ENCODE measurements around the gene BTG3. TPM values are rescaled to one million over a fixed set of nuclear protein-coding genes. Genes with fewer than 3 reads are reported as not detected.

The BTG3 gene
- polyA plus RNA-seq, 4 donors: 4.7 to 34.7 (median 10.8) TPM

DNA sequence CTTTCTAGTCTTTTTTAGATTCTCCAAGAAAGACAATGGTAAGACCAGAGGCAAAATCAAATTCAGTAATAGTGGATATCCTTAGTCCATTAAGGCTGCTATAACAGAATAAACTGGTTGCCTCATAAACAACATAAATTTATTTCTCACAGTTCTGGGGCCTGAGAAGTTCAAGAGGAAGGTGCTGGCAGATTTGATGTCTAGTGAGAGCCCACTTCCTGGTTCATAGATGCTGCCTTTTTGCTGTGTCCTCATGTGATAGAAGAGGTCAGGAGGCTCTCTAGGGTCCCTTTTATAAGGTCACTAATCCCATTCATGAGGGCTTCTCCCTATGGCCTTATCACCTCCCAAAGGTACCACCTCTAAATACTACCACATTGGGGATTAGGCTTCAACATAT, 31.5 kb upstream of the BTG3 start:
- Histone ChIP-seq H3K9me3 (ENCODE audit: control insufficient read depth in 2 of 2, insufficient read depth in 1 of 2, low read depth in 1 of 2, low read length in 1 of 2) (peaks cover 0 to 14% of the 10 kb centered on the region in 2 donors), H3K27me3 (ENCODE audit: control insufficient read depth in 3 of 3, insufficient read depth in 3 of 3, low read length in 3 of 3) (no peaks in the 10 kb centered on the region), H3K36me3 (ENCODE audit: control insufficient read depth in 3 of 3, insufficient read depth in 2 of 3, low read depth in 1 of 3, low read length in 3 of 3) (no peaks in the 10 kb centered on the region), H3K27ac (ENCODE audit: low read depth in 1 of 3, low read length in 2 of 3) (no peak overlapping the region), H3K4me3 (ENCODE audit: low read depth in 1 of 3, low read length in 3 of 3) (no peak overlapping the region), H3K4me1 (ENCODE audit: control insufficient read depth in 3 of 3, insufficient read depth in 2 of 3, low read depth in 1 of 3, low read length in 2 of 3) (no peaks in the 10 kb centered on the region)
- DNase-seq: no peak
- no peak for FAIRE-seq

DNA sequence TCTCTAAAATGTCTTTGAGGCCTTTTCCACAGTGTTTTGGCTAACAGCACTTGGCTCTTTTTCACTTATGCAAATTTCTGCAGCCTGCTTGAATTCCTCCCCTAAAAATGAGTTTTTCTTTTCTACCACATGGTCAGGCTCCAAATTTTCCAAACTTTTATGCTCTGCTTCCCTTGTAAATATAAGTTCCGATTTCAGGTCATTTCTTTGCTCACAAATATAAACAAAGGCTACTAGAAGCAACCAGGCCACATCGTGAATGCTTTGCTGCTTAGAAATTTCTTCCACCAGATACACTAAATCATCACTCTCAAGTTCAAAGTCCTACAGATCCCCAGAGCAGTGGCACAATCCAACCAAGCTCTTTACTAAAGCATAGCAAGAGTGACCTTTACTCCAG, 28.1 kb upstream of the BTG3 start:
- FAIRE-seq (no peak), DNase-seq (no peak)
- 75 to 83% (median 77%) methylated on average over 2 of the region's 2 CpGs for WGBS, 3 donors
- Histone ChIP-seq H3K36me3 (ENCODE audit: control insufficient read depth in 3 of 3, insufficient read depth in 2 of 3, low read depth in 1 of 3, low read length in 3 of 3) (no peaks in the 10 kb centered on the region), H3K27ac (ENCODE audit: low read depth in 1 of 3, low read length in 2 of 3) (no peak overlapping the region), H3K9me3 (ENCODE audit: control insufficient read depth in 2 of 2, insufficient read depth in 1 of 2, low read depth in 1 of 2, low read length in 1 of 2) (peaks cover 0 to 12% of the 10 kb centered on the region in 2 donors), H3K27me3 (ENCODE audit: control insufficient read depth in 3 of 3, insufficient read depth in 3 of 3, low read length in 3 of 3) (no peaks in the 10 kb centered on the region), H3K4me1 (ENCODE audit: control insufficient read depth in 3 of 3, insufficient read depth in 2 of 3, low read depth in 1 of 3, low read length in 2 of 3) (no peaks in the 10 kb centered on the region), H3K4me3 (ENCODE audit: low read depth in 1 of 3, low read length in 3 of 3) (no peak overlapping the region)

DNA sequence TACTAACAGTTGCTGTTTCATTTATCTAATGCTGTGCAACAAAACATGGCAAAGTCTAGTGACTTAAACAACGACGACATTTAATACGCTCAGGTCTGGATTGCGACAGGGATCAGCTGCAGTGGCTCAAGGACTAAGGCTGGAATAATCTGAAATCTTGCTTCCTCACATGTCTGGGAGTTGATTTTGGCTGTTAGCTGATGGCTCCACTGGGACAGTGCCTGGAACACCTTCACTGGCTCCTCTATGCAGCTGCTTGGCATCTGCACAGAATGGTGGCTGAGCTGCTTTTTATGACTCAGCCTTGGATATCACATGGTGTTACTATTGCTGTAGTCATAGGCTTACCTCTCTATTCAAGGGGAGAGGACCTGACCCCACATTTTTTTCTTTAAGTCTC, 24.0 kb upstream of the BTG3 start:
- 75 to 96% (median 96%) methylated on average over 4 of the region's 4 CpGs for WGBS, 3 donors
- DNase-seq (no peak), FAIRE-seq (no peak)
- peaks cover 0 to 11% of the 10 kb centered on the region in 2 donors for H3K9me3 ChIP-seq (ENCODE audit: control insufficient read depth in 2 of 2, insufficient read depth in 1 of 2, low read depth in 1 of 2, low read length in 1 of 2)
- no peaks in the 10 kb centered on the region for H3K36me3 ChIP-seq (ENCODE audit: control insufficient read depth in 3 of 3, insufficient read depth in 2 of 3, low read depth in 1 of 3, low read length in 3 of 3)
- H3K27me3 ChIP-seq (ENCODE audit: control insufficient read depth in 3 of 3, insufficient read depth in 3 of 3, low read length in 3 of 3): no peaks in the 10 kb centered on the region
- no peak overlapping the region for H3K27ac ChIP-seq (ENCODE audit: low read depth in 1 of 3, low read length in 2 of 3)
- no peak overlapping the region for H3K4me3 ChIP-seq (ENCODE audit: low read depth in 1 of 3, low read length in 3 of 3)
- H3K4me1 ChIP-seq (ENCODE audit: control insufficient read depth in 3 of 3, insufficient read depth in 2 of 3, low read depth in 1 of 3, low read length in 2 of 3): no peaks in the 10 kb centered on the region

DNA sequence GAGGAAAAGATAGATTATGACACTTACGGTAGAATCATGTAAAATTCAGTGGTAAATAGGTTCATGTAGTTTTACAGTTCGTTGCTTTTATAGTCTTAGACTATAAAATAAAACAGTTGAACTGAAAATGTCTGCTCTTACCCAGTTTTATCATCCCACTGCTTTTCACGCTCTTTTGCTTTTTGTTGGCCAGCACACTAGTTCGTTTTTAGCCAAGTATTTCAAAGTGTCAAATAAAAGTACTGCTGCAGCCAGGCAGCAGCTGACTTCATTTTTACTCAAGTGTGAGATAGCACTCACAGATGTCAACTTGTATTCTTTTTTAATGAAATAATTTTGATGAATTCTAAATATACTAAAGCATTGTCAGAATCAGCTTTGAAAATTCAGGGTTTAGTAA, 18.5 kb upstream of the BTG3 start:
- no peaks in the 10 kb centered on the region for H3K4me1 ChIP-seq (ENCODE audit: control insufficient read depth in 3 of 3, insufficient read depth in 2 of 3, low read depth in 1 of 3, low read length in 2 of 3)
- H3K4me3 ChIP-seq (ENCODE audit: low read depth in 1 of 3, low read length in 3 of 3): no peak overlapping the region
- H3K27me3 ChIP-seq (ENCODE audit: control insufficient read depth in 3 of 3, insufficient read depth in 3 of 3, low read length in 3 of 3): no peaks in the 10 kb centered on the region
- no peak overlapping the region for H3K27ac ChIP-seq (ENCODE audit: low read depth in 1 of 3, low read length in 2 of 3)
- no peaks in the 10 kb centered on the region for H3K36me3 ChIP-seq (ENCODE audit: control insufficient read depth in 3 of 3, insufficient read depth in 2 of 3, low read depth in 1 of 3, low read length in 3 of 3)
- 60 to 79% (median 72%) methylated on average over 4 of the region's 4 CpGs for WGBS, 3 donors
- DNase-seq (no peak), FAIRE-seq (no peak)
- H3K9me3 ChIP-seq (ENCODE audit: control insufficient read depth in 2 of 2, insufficient read depth in 1 of 2, low read depth in 1 of 2, low read length in 1 of 2): no peaks in the 10 kb centered on the region

DNA sequence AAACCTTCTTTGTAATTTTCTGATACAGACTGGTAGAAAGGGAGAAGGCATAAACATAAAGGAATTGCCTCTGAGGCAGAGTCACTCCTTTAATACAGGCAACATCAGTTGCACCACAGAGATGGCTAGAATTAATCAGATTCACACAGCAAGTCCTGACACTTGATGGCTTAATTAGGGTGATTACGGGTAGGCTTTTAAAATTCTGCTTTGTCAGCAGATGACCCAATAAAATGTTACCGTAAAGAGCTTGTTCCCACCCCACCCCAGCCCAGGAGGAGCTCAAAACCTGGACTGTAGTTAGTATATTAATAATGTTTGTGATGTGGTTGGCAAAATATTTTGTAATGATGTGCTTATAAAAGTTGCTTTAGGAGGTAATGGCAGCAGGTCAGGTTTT, 9.3 kb upstream of the BTG3 start:
- no peaks in the 10 kb centered on the region for H3K4me1 ChIP-seq (ENCODE audit: control insufficient read depth in 3 of 3, insufficient read depth in 2 of 3, low read depth in 1 of 3, low read length in 2 of 3)
- H3K27ac ChIP-seq (ENCODE audit: low read depth in 1 of 3, low read length in 2 of 3): no peak overlapping the region
- H3K36me3 ChIP-seq (ENCODE audit: control insufficient read depth in 3 of 3, insufficient read depth in 2 of 3, low read depth in 1 of 3, low read length in 3 of 3): no peaks in the 10 kb centered on the region
- DNase-seq (no peak), FAIRE-seq (no peak)
- no peaks in the 10 kb centered on the region for H3K9me3 ChIP-seq (ENCODE audit: control insufficient read depth in 2 of 2, insufficient read depth in 1 of 2, low read depth in 1 of 2, low read length in 1 of 2)
- H3K4me3 ChIP-seq (ENCODE audit: low read depth in 1 of 3, low read length in 3 of 3): no peak overlapping the region
- peaks cover 0 to 2% (median 0%) of the 10 kb centered on the region in 3 donors for H3K27me3 ChIP-seq (ENCODE audit: control insufficient read depth in 3 of 3, insufficient read depth in 3 of 3, low read length in 3 of 3)
- 61 to 77% (median 61%) methylated on average over 2 of the region's 2 CpGs for WGBS, 3 donors

DNA sequence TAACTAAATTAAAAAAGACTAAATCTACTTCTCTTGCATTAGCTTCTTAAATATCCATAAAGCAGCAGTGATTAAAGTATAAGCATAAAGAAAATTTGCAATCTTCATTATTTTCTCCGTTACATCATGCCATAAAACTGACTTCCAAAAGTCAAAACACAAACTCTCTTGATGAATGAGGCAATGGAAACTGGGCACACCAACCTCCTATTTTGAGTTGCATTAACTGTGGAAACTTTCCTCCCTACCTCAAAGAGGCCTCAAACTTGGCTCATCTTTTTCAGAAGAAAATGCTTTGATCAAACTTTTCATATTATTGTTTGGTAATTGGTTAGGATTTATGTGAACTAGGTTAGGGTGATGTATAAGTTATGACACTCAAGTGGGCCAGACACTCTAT, 4.1 kb upstream of the BTG3 start:
- FAIRE-seq (no peak), DNase-seq (no peak)
- Histone ChIP-seq H3K9me3 (ENCODE audit: control insufficient read depth in 2 of 2, insufficient read depth in 1 of 2, low read depth in 1 of 2, low read length in 1 of 2) (no peaks in the 10 kb centered on the region), H3K4me1 (ENCODE audit: control insufficient read depth in 3 of 3, insufficient read depth in 2 of 3, low read depth in 1 of 3, low read length in 2 of 3) (no peaks in the 10 kb centered on the region), H3K4me3 (ENCODE audit: low read depth in 1 of 3, low read length in 3 of 3) (no peak overlapping the region), H3K27ac (ENCODE audit: low read depth in 1 of 3, low read length in 2 of 3) (no peak overlapping the region), H3K27me3 (ENCODE audit: control insufficient read depth in 3 of 3, insufficient read depth in 3 of 3, low read length in 3 of 3) (no peaks in the 10 kb centered on the region), H3K36me3 (ENCODE audit: control insufficient read depth in 3 of 3, insufficient read depth in 2 of 3, low read depth in 1 of 3, low read length in 3 of 3) (no peaks in the 10 kb centered on the region)
- 90 to 100% (median 91%) methylated on average over 1 of the region's 1 CpG for WGBS, 3 donors

DNA sequence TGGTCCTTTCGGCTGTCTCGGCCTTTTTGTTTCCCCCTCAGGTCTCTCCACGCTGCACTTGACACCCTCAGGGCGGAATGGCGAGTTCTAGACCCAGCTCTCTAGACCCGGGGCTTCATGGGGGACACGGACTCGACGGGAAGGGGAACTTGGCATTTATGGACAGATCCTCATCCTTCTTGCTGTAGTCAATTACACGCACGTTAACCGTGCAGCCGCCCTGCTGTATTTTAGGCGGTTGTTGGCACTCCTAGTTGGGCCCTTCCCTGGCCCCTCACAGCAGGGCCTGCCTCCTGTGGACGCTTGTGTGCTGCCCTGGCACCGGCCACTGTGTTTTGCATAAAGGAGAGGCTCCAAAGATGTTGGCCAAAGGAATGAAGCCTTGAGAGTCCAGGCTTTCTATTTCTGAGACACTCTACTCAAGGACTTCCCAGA, 558 bp upstream of the BTG3 start:
- peak overlapping the region; percentile 62 to 98 (median 95) for H3K27ac ChIP-seq (ENCODE audit: low read depth in 1 of 3, low read length in 2 of 3)
- peak overlapping the region; percentile 63 to 96 (median 76) for H3K4me3 ChIP-seq (ENCODE audit: low read depth in 1 of 3, low read length in 3 of 3)
- H3K4me1 ChIP-seq (ENCODE audit: control insufficient read depth in 3 of 3, insufficient read depth in 2 of 3, low read depth in 1 of 3, low read length in 2 of 3): peaks cover 2 to 8% (median 7%) of the 10 kb centered on the region in 3 donors
- H3K9me3 ChIP-seq (ENCODE audit: control insufficient read depth in 2 of 2, insufficient read depth in 1 of 2, low read depth in 1 of 2, low read length in 1 of 2): no peaks in the 10 kb centered on the region
- no peaks in the 10 kb centered on the region for H3K27me3 ChIP-seq (ENCODE audit: control insufficient read depth in 3 of 3, insufficient read depth in 3 of 3, low read length in 3 of 3)
- WGBS, 3 donors: 29 to 42% (median 38%) methylated on average over 16 of the region's 16 CpGs
- FAIRE-seq (no peak), DNase-seq (peak; percentile 18 to 57)
- peaks cover 0 to 3% (median 2%) of the 10 kb centered on the region in 3 donors for H3K36me3 ChIP-seq (ENCODE audit: control insufficient read depth in 3 of 3, insufficient read depth in 2 of 3, low read depth in 1 of 3, low read length in 3 of 3)

DNA sequence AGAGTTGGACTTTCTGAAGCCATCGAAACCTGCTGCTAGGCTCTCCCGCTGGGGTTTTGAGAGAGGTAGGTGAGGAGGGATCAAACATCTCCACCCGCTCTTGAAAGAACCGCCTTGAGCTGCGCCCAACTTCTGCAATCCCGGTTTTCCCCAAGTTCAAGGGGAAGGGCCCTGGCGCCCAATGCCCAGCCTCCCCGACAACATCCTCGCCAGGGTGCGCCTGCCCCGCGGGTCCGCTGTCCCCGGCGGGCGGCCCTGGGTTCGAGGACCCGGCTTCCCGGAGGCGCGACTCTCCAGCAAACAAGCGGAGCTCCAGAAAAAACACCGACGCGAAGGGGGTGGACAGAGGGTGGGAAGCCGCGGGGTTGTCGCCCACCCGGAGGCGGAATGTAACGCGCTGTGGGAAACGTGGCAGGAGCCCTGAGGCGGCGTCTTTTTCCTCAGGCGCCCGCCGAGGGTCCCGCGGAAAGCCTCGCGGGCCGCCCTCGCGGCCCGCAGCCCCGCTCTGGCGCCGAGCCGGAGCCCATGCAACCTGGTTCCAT, 607 bp downstream of the BTG3 start:
- no peaks in the 10 kb centered on the region for H3K27me3 ChIP-seq (ENCODE audit: control insufficient read depth in 3 of 3, insufficient read depth in 3 of 3, low read length in 3 of 3)
- DNase-seq (peak; percentile 53 to 79), FAIRE-seq (no peak)
- peak overlapping the region; percentile 76 to 97 (median 96) for H3K4me3 ChIP-seq (ENCODE audit: low read depth in 1 of 3, low read length in 3 of 3)
- 0% methylated on average over 33 to 50 of the region's 50 CpGs for WGBS, 3 donors
- H3K9me3 ChIP-seq (ENCODE audit: control insufficient read depth in 2 of 2, insufficient read depth in 1 of 2, low read depth in 1 of 2, low read length in 1 of 2): no peaks in the 10 kb centered on the region
- H3K4me1 ChIP-seq (ENCODE audit: control insufficient read depth in 3 of 3, insufficient read depth in 2 of 3, low read depth in 1 of 3, low read length in 2 of 3): peaks cover 2 to 8% (median 7%) of the 10 kb centered on the region in 3 donors
- peak overlapping the region; percentile 72 to 98 (median 95) for H3K27ac ChIP-seq (ENCODE audit: low read depth in 1 of 3, low read length in 2 of 3)
- H3K36me3 ChIP-seq (ENCODE audit: control insufficient read depth in 3 of 3, insufficient read depth in 2 of 3, low read depth in 1 of 3, low read length in 3 of 3): peaks cover 0 to 6% (median 6%) of the 10 kb centered on the region in 3 donors

DNA sequence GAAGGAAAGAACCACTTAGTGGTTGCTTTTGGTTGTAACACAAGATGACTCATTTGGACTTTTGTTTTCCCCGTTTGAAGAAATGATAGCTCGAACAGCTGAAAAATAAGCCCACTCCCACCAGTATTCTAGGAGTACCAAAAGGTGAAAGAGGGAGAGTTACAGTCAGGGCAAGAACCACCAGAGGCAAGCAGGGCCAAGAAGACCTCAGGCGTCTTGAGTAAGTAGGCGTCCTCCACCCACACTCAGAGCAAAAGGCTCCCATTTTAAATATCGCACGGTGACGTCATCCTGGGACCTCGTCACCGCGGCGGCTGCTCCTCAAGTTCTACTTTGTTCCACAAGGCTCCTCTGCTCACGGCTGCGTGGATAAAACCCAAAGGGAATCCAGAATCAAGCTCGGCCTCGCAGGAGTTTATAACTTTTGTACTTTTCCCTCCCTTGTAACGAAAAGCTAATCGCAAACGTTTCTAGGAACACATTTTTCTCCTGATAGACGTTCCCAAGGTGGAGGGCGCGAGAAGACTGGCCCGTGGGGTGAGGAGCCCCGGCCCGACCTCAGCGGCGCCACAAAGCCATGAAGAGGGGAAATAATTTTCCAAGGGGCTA, 1.2 kb downstream of the BTG3 start:
- Histone ChIP-seq H3K9me3 (ENCODE audit: control insufficient read depth in 2 of 2, insufficient read depth in 1 of 2, low read depth in 1 of 2, low read length in 1 of 2) (no peaks in the 10 kb centered on the region), H3K4me3 (ENCODE audit: low read depth in 1 of 3, low read length in 3 of 3) (peak overlapping the region; percentile 76 to 97 (median 96)), H3K27ac (ENCODE audit: low read depth in 1 of 3, low read length in 2 of 3) (peak overlapping the region; percentile 72 to 98 (median 95)), H3K4me1 (ENCODE audit: control insufficient read depth in 3 of 3, insufficient read depth in 2 of 3, low read depth in 1 of 3, low read length in 2 of 3) (peaks cover 2 to 8% (median 7%) of the 10 kb centered on the region in 3 donors), H3K36me3 (ENCODE audit: control insufficient read depth in 3 of 3, insufficient read depth in 2 of 3, low read depth in 1 of 3, low read length in 3 of 3) (peaks cover 0 to 6% (median 6%) of the 10 kb centered on the region in 3 donors), H3K27me3 (ENCODE audit: control insufficient read depth in 3 of 3, insufficient read depth in 3 of 3, low read length in 3 of 3) (no peaks in the 10 kb centered on the region)
- WGBS, 3 donors: 0% methylated on average over 26 of the region's 26 CpGs
- FAIRE-seq: no peak
- DNase-seq: peak; percentile 83 to 95

Data from small intestine (tissue), 7 donors.